GM20000 (cell line): ENCODE measurements around the gene MYL1.

ENCODE experiments used
- DNase-seq: peaks from one replicate; pipeline ENCODE4 v3.0.0; 2012; ENCODE audit warnings: low spot score
- CTCF ChIP-seq: IDR thresholded peaks from 2 replicates; pipeline ENCODE4 v1.5.1; 2012; ENCODE audit warnings: mild to moderate bottlenecking, control low read depth; ENCODE audit errors: extremely low read depth, missing control alignments

The MYL1 gene

GRCh38 chr2:210315015-210315788 is at the start of gene MYL1:
MYL1 (minus strand) TSS chr2:210315174; CDS start chr2:210315042, 132 bp downstream.
- no peak for DNase-seq
- no peak for TF ChIP-seq CTCF

- no peak for DNase-seq
- no peak for TF ChIP-seq CTCF
Observed at GRCh38 chr2:210363876-210364275, 48.9 kb upstream of the MYL1 start.

GRCh38 chr2:210363261-210363660 is 48.3 kb upstream of the MYL1 start:
- TF ChIP-seq CTCF, result peak; percentile 12
- DNase-seq, result no peak

GRCh38 chr2:210360412-210360811 is 45.4 kb upstream of the MYL1 start:
- no peak for TF ChIP-seq CTCF

GRCh38 chr2:210356944-210357343 is 42.0 kb upstream of the MYL1 start:
- no peak for TF ChIP-seq CTCF
- no peak for DNase-seq

More at GRCh38 chr2:210360412-210360811, 45.4 kb upstream of the MYL1 start:
- no peak for DNase-seq

GRCh38 chr2:210337159-210337558 is 22.2 kb upstream of the MYL1 start:
- TF ChIP-seq CTCF, result no peak
- no peak for DNase-seq

GRCh38 chr2:210324906-210325305 is 9.9 kb upstream of the MYL1 start:
- TF ChIP-seq CTCF, result no peak
- no peak for DNase-seq
